ENCODE measurements around the gene ARPIN.
"Not testable (repeated sequence)": the region's sequence is repeated elsewhere in the genome, so short reads cannot be mapped to it uniquely, and the experiment has no call there.

DNA sequence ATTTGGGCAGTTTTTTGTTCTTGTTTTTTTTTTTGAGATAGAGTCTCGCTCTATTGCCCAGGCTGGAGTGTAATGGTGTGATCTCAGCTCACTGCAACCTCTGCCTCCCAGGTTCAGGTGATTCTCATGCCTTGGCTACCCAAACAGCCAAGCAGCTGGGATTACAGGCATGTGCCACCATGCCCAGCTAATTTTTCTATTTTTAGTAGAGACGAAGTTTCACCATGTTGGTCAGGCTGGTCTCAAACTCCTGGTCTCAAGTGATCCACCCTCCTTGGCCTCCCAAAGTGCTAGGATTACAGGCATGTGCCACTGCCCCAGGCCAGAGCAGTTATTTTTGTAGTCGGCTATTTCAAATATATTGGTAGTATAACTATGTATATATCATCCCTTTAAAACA, 27.6 kb downstream of the ARPIN start:
- TF ChIP-seq, protein P1, sequence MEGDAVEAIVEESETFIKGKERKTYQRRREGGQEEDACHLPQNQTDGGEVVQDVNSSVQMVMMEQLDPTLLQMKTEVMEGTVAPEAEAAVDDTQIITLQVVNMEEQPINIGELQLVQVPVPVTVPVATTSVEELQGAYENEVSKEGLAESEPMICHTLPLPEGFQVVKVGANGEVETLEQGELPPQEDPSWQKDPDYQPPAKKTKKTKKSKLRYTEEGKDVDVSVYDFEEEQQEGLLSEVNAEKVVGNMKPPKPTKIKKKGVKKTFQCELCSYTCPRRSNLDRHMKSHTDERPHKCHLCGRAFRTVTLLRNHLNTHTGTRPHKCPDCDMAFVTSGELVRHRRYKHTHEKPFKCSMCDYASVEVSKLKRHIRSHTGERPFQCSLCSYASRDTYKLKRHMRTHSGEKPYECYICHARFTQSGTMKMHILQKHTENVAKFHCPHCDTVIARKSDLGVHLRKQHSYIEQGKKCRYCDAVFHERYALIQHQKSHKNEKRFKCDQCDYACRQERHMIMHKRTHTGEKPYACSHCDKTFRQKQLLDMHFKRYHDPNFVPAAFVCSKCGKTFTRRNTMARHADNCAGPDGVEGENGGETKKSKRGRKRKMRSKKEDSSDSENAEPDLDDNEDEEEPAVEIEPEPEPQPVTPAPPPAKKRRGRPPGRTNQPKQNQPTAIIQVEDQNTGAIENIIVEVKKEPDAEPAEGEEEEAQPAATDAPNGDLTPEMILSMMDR (IDR thresholded peaks at IDR 0.05; ENCODE audit: low read depth, low read length): not testable (repeated sequence)
- TF ChIP-seq POLR2A (IDR thresholded peaks at IDR 0.05; ENCODE audit: extremely low read depth, insufficient read length); MYC (IDR thresholded peaks at IDR 0.05; ENCODE audit: low read depth, low read length): not testable (repeated sequence)
- TF ChIP-seq, protein P2, sequence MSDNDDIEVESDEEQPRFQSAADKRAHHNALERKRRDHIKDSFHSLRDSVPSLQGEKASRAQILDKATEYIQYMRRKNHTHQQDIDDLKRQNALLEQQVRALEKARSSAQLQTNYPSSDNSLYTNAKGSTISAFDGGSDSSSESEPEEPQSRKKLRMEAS (IDR thresholded peaks at IDR 0.05; ENCODE audit: low read depth, low read length): not testable (repeated sequence)

All from NB4 (cell line).